Activated naive CD4-positive, alpha-beta T cell treated with anti-CD3 and anti-CD28 coated beads, Interleukin-2, amount 10 ng/mL, durations not matched to agents 5 hours and 36 hours (primary cell): ENCODE measurements around the gene GAGE12J. TPM values are rescaled to one million over a fixed set of nuclear protein-coding genes. Genes with fewer than 3 reads are reported as not detected.

Source experiments
- total RNA-seq, 2 experiments: library from RNA; stranded (reverse); gene quantifications; one replicate each; pipeline ENCODE4 v1.2.3, GENCODE V29; 2021

Gene GAGE12J, protein sequence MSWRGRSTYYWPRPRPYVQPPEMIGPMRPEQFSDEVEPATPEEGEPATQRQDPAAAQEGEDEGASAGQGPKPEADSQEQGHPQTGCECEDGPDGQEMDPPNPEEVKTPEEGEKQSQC
- total RNA-seq = not detected

DNA sequence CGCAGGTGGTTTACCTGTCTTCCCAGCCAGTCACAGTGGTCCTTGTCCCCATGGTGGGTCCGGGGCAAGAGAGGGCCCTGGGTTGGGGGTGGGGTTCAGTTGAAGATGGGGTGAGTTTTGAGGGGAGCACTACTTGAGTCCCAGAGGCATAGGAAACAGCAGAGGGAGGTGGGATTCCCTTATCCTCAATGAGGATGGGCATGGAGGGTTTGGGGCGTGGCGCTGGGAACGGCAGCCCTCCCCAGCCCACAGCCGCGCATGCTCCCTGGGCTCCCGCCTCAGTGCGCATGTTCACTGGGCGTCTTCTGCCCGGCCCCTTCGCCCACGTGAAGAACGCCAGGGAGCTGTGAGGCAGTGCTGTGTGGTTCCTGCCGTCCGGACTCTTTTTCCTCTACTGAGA is at the start of gene GAGE12J:
Gene GAGE12J (plus strand): TSS at position 301 of the 400 bp plus-strand sequence. CDS start 1,157 bp downstream, outside the sequence.

DNA sequence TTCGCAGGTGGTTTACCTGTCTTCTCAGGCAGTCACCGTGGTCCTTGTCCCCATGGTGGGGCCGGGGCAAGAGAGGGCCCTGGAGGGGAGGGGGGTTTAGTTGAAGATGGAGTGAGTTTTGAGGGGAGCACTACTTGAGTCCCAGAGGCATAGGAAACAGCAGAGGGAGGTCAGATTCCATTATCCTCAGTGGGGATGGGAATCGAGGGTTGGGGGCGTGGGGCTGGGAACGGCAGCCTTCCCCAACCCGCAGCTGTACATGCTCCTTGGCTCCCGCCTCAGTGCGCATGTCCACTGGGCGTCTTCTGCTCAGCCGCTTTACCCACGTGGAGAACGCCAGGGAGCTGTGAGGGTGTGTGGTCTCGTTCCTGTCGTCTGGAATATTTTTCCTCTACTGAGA is 18.5 kb upstream of the GAGE12J start, which contains the start of gene GAGE10:
Gene GAGE10 (plus strand): TSS at position 301 of the 400 bp plus-strand sequence. CDS start 1,214 bp downstream, outside the sequence.

DNA sequence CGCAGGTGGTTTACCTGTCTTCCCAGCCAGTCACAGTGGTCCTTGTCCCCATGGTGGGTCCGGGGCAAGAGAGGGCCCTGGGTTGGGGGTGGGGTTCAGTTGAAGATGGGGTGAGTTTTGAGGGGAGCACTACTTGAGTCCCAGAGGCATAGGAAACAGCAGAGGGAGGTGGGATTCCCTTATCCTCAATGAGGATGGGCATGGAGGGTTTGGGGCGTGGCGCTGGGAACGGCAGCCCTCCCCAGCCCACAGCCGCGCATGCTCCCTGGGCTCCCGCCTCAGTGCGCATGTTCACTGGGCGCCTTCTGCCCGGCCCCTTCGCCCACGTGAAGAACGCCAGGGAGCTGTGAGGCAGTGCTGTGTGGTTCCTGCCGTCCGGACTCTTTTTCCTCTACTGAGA is 9.4 kb downstream of the GAGE12J start, which contains the start of gene GAGE13:
Gene GAGE13 (plus strand): TSS at position 301 of the 400 bp plus-strand sequence. CDS start 1,156 bp downstream, outside the sequence.

Other genes starting within 250 kb of the GAGE12J start
- 10 to 100 TPM; 23.8 to 26.7 TPM for gene PRAF2, start 248.0 kb upstream of the GAGE12J start, total RNA-seq
- 10 to 100 TPM; 63.5 to 66.2 TPM for gene WDR45, start 242.2 kb upstream of the GAGE12J start, total RNA-seq
- gene GPKOW, start 198.3 kb upstream of the GAGE12J start, total RNA-seq = 10 to 100 TPM; 40.2 to 43.1 TPM
- 1 to 10 TPM; 2.2 TPM for gene MAGIX, start 159.3 kb upstream of the GAGE12J start, total RNA-seq
- gene PLP2, start 150.1 kb upstream of the GAGE12J start, total RNA-seq = 100 to 1,000 TPM; 203 to 206 TPM
- 10 to 100 TPM; 15.5 to 15.9 TPM for gene PRICKLE3, start 135.7 kb upstream of the GAGE12J start, total RNA-seq
- gene SYP, start 121.8 kb upstream of the GAGE12J start, total RNA-seq = 1 to 10 TPM; 1.4 to 1.8 TPM
- gene CACNA1F, start 88.7 kb upstream of the GAGE12J start, total RNA-seq = under 1 TPM; 0.50 to 0.91 TPM
- gene CCDC22, start 86.6 kb upstream of the GAGE12J start, total RNA-seq = 10 to 100 TPM; 29.3 to 30.3 TPM
- 10 to 100 TPM; 11.5 to 12.5 TPM for gene FOXP3, start 57.3 kb upstream of the GAGE12J start, total RNA-seq
- 10 to 100 TPM; 10.8 to 12.3 TPM for gene PPP1R3F, start 52.2 kb upstream of the GAGE12J start, total RNA-seq
- gene GAGE10, start 18.4 kb upstream of the GAGE12J start, total RNA-seq = not detected
- gene GAGE13, start 9.5 kb downstream of the GAGE12J start, total RNA-seq = not detected
- gene GAGE12C, start 210.1 kb downstream of the GAGE12J start, total RNA-seq = not detected
- gene GAGE12D, start 219.7 kb downstream of the GAGE12J start, total RNA-seq = not detected
- gene GAGE12E, start 229.3 kb downstream of the GAGE12J start, total RNA-seq = not detected
- not detected for gene GAGE12F, start 238.8 kb downstream of the GAGE12J start, total RNA-seq
- not detected for gene GAGE12G, start 248.4 kb downstream of the GAGE12J start, total RNA-seq